Frontal cortex (tissue), 4 donors: ENCODE measurements around the gene SPX. TPM values are rescaled to one million over a fixed set of nuclear protein-coding genes. Genes with fewer than 3 reads are reported as not detected.

Experiments used
- DNase-seq, 2 donors: peaks; one replicate each; pipeline ENCODE4 v3.0.0; 2012; ENCODE audit warnings: low spot score in 2 of 2
- FAIRE-seq: peaks from 2 replicates; lab custom pipeline; 2012; peaks lifted over from hg19 to GRCh38; lab: Jason Lieb, UNC
- total RNA-seq: library from RNA; depleted of rRNA; stranded (reverse); fragments of >200 nt; gene quantifications from one replicate; pipeline ENCODE4 v1.2.3, GENCODE V29; 2014
- donor health status: control.
- donor health status: control.
- donor health status: control.

The SPX gene
- total RNA-seq, 1 donor from 2014 or later: 0.41 TPM

DNA sequence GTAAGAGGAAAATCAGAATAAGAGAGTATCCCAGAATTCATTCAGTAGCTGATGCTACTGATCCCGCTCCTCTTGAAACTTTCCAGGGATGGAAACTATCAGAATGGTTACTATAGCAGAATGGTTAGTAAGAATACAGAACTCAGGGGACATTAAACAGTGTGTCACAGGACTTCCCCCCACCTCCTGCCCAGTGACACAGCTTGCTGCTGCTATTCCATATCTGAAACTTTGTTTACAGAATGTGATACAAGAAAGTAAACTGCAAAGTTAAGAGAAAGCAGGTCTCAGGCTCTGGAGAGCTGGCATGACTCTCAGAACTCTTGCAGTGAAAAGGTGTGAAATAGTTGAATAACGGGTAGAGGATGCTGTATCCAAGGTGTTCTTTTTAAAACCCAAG lies 3.4 kb downstream of the SPX start:
- FAIRE-seq: no peak
- no peak for DNase-seq

DNA sequence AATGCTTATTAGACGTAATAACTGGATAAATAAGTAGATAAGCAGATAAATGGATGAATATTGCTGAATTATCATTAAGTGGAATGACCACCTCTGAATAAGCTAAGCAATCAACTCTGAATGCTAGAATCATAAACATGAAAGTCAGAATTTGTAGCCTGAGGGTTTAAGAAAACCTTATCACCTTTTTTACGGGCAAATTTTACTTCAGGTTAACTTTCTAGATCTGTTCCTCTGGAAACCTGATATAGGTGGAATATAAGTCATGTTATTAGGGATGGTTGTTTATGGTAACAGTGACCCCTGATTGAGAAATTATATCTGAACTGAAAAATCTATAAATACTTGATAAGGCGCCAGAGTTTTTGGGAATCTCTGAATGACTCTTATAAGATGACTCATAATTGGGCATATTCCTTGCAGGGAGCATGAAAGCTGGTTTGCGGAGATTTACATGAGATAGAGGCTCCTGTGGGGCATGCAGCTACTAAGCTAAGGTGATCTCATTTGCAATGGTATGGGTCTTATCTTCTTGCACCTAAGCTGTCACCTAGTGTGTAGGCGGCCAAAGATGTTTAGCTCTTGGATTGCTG lies 12.1 kb downstream of the SPX start:
- FAIRE-seq (no peak), DNase-seq (no peak)

GRCh38 chr12:21539797-21540196 lies 13.7 kb downstream of the SPX start:
- DNase-seq (no peak), FAIRE-seq (no peak)

DNA sequence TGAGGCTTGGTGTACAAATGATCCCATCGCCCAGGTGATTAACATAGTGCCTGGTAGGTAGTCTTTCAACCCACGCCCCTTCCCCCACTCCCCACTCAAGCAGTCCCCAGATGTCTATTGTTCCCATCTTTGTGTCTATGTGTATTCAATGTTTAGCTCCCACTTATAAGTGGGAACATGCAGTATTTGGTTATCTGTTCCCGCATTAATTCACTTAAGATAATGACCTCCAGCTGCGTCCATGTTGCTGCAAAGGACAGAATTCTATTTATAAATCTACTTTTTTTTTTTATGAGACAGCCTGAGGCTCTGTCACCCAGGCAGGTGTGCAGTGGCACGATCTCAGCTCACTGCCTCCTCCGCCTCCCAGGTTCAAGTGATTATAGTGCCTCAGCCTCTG lies 15.7 kb downstream of the SPX start:
- no peak for DNase-seq
- FAIRE-seq: no peak

DNA sequence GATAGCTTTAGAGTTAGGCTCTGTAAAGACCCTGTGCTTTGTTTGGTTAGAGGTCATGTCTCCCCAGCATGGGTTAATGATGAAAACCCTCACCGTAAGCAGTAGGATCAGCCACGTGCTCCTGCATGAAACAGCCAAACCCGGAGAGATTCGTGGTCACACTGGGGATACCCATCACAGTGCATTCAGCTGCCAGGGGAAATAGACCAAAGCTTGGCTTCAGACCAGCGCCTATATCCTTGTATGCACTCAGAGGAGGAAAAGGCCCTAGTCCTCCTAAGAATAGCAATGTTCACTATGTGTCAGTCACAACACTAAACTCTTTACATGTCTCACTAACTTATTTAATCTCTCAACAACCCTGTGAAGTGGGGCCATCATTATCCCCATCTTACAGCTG lies 16.3 kb downstream of the SPX start:
- FAIRE-seq (no peak), DNase-seq (no peak)

DNA sequence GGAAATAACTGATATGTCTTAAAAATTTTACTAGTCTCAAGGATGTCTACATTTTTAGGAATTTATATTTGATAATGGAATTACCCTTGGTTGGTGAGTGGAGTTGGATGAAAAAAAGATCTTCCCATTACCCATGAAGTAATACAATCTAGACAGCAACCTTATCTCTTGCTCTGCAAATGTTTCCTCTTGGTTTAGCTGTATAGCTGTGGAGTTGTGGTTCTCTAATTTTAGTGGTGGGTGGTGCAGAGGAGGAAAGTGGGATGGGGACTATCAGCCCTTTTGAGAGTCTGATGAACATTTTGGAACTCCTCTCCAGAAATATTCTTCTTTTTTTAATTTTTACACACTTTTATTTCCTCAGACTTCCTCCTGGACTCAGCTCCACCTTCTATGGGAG lies 17.1 kb downstream of the SPX start:
- no peak for DNase-seq
- no peak for FAIRE-seq

- FAIRE-seq (no peak), DNase-seq (no peak)
Observed at GRCh38 chr12:21545557-21545956, 19.5 kb downstream of the SPX start.

DNA sequence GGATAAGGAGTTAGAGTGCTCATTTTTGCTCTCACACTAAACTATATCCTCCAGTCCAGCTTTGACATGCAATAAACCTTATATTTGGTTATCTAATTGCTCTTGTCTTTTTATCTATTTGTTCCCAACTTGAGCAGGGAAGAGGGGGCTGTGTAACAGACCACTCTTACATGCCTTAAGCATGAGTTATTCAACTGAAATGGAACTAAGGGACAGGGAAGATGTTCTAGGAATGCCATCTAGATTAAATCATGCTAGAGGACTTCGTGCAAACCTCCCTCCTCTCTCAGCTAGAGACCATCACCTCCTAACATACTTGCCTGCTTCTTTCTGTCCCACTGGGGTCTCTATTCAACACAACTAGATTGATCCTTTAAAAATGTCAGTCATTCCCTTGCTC lies 20.6 kb downstream of the SPX start:
- no peak for FAIRE-seq

GRCh38 chr12:21547437-21547836 lies 21.3 kb downstream of the SPX start:
- no peak for FAIRE-seq

More for the DNA sequence above, 20.6 kb downstream of the SPX start:
- no peak for DNase-seq

GRCh38 chr12:21551841-21552465 lies 25.9 kb downstream of the SPX start:
- FAIRE-seq (no peak), DNase-seq (no peak)

More at GRCh38 chr12:21547437-21547836, 21.3 kb downstream of the SPX start:
- no peak for DNase-seq

DNA sequence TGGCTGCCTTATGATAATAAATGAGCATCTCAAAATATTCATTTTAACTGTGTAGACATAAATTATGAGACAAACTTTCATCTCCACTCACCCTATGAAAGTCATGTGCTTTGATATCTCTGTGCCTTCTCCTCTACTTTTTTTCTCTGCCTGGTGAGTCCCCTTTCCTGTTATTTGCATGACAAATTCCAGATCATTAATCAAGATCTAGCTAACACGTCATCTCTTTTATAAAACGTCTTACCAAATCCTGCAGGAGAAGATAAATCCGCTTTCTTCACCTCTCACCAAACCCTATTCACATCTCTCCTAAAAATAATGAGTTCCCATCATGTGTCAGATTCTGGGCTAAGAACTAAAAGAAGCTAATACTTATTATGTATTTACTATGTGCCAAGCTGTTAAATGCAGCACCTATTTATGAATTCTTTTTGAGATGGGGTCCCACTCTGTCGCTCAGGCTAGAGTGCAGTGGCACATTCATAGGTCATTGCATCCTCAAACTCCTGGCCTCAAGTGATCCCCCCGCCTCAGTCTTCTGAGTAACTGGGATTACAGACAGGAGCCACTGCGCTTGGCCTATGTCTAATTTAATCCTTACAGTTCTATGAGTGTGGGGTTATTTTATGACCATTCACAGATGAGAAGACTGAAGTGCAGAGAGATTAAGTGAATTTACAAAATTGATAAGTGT lies 26.7 kb downstream of the SPX start:
- no peak for FAIRE-seq

DNA sequence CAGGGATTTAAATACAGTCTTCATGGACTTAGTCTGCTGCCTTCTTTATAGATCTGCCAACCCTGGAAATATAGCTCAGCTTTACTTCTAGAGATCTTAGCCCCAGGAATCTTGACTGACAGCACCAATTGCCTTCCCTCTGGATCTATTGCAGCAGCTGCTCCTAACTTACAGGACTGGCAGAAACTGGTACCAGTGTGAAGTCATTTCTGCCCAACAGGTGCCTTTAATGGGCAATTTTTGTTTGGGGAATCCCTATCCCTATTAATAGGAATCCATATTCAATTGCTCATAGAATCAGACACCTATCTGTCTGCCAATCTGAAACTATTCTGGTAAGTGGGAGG lies 27.2 kb downstream of the SPX start:
- no peak for DNase-seq

More for the DNA sequence above, 26.7 kb downstream of the SPX start:
- DNase-seq: no peak

DNA sequence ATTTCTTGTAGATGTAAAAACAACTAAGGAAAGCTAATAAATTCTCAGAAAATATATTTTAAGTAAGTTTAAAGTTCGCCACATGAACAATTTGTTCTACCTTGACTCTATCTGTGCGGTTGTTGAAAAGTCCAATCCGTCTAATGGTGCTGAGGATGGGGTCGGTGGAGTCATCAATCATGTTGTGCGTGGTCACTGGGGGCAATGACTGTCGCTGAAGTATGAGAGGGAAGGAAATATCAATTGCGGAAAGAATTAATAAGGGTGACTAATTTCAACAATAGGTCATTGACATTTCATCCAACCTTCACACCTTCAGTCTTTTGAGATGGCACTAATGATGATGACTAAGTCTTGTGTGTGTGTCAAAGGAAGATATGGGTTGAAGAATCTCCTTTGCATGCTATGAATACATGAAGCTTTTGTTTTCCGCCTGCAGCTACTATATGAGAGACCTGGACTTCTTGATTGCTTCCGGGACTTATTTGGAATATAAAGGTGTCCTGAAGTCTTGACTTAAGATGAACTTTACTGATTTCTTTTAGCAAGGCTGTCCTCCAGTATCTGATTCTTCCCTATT lies 32.1 kb downstream of the SPX start:
- no peak for FAIRE-seq
- DNase-seq: no peak

More for the DNA sequence above, 27.2 kb downstream of the SPX start:
- no peak for FAIRE-seq

GRCh38 chr12:21559855-21560569 lies 33.9 kb downstream of the SPX start:
- DNase-seq (no peak), FAIRE-seq (no peak)

DNA sequence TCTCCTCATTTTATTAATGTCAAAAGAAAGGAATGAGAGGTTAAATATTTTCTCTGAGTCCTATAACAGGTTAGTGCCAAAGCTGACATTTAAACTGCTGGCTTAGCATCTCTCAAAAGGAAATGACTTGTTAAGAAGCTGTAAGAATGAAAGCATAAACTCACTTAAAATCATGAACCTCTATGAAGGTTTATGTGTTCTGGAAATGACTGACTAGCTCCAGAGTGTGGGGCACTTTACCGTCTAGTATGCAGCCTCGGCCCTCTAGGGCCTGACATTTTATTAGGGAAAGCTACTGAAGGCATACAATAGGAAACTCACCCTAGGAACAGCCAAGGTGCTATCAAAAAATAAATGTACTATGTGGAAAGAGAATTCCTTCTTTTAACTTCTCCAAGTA lies 35.1 kb downstream of the SPX start:
- FAIRE-seq (no peak), DNase-seq (no peak)

- no peak for FAIRE-seq
- DNase-seq: no peak
Observed at GRCh38 chr12:21562859-21563258, 36.8 kb downstream of the SPX start.

DNA sequence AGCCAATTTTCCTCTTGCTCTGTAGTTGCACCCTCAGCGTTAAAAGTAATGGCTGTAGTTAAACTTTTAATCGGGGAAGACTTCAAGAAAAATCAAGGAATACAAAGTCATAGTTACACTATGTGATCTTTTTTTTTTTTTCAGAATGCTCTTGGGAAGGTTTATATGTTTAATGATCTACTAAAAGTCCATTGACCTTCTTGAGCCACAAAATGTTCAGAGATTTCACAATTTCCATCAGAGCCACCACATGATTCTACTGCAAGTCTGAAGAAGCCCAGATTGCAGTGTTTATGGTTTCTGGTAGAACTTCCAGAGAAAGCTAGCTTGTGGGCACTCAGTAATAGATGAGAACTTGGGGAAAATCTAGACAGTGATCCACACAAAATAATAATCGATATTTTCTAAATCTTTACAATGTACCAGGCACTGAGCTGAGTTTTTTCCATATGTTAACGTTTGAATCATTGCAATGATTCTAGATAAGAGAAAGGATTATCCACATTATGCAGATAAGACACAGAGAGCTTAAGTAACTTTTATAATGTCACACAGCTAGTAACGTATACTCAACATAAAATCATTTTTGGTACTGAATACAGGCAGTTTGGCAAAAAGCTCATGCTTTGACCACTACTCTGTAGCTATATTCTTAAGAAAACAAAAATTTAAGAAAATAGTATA lies 40.3 kb downstream of the SPX start:
- FAIRE-seq: no peak
- DNase-seq: no peak

GRCh38 chr12:21566907-21567394 lies 40.9 kb downstream of the SPX start:
- no peak for FAIRE-seq

DNA sequence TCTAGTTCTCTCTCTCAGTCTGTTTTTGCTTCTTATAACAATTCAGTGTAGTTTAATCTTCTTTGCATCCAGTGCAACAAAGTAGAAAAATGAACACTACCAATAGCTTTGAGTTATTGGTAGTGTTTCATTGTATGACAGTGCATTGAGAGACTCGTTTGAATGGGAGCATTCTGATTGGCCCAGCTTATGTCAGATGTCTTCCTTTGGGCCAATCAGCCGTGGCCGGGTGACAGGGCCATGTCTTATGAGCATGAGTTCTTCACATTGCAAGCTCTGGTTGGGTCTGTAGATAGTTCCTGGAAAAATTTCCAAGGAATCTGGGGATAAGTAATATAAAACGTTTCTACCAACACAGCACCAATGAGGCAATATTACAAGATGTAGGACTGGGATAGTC lies 42.0 kb downstream of the SPX start:
- FAIRE-seq (no peak), DNase-seq (no peak)

More at GRCh38 chr12:21566907-21567394, 40.9 kb downstream of the SPX start:
- no peak for DNase-seq

GRCh38 chr12:21571046-21571445 lies 45.0 kb downstream of the SPX start:
- DNase-seq (no peak), FAIRE-seq (no peak)
